Measurements from ENCODE around the gene LACC1. TPM values are rescaled to one million over a fixed set of nuclear protein-coding genes. Genes with fewer than 3 reads are reported as not detected.

Gene LACC1
- total RNA-seq, 1 experiment from 2014 or later = 3.7 TPM

DNA sequence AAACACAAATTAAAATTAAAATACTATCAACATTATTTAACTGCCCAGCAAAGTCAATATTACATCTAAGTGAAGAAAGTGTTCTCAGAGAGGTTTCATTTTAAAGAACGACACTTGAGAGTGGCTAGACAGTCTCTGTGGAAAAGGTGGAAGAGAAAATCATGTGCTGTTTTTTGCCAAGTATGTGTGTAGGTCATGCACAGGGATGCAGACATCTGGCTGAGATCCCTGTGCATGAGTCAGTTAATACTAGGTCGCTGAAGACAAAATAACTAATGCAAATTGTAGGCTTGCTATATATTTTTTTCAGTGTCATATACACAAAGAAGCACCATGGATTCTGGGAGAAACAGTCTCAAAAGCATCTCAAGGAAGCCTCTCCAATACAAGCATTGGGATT lies 48.6 kb upstream of the LACC1 start:
- no peak overlapping the region for H2BK12ac ChIP-seq (ENCODE audit: insufficient read length, low read depth, low read length)
- H2BK120ac ChIP-seq (ENCODE audit: low read depth, low read length, poor library complexity, severe bottlenecking) = no peak overlapping the region
- H2BK5ac ChIP-seq (ENCODE audit: insufficient read length, low read length) = no peak overlapping the region
- H4K91ac ChIP-seq (ENCODE audit: insufficient read length, low read depth, low read length) = no peak overlapping the region
- no peaks in the 10 kb centered on the region for H3K79me2 ChIP-seq (ENCODE audit: insufficient read depth, low read length)
- no peaks in the 10 kb centered on the region for H3K27me3 ChIP-seq (ENCODE audit: insufficient read depth, low read length)
- H3K4me1 Mint-ChIP-seq = no peaks in the 10 kb centered on the region
- no peaks in the 10 kb centered on the region for H3K9me3 Mint-ChIP-seq
- no peak overlapping the region for H2AFZ ChIP-seq (ENCODE audit: low read length)
- H3K4me1 ChIP-seq (ENCODE audit: insufficient read depth, low read length) = no peaks in the 10 kb centered on the region
- H3K23ac ChIP-seq (ENCODE audit: insufficient read length, low read depth, low read length) = no peak overlapping the region
- whole genome bisulfite sequencing (ENCODE audit: extremely low coverage, insufficient read length, low lambda C conversion rate) = no CpG with 5 or more reads among the region's 2 CpGs
- H3K27me3 Mint-ChIP-seq (ENCODE audit: low read depth) = no peaks in the 10 kb centered on the region
- no peak overlapping the region for H2BK15ac ChIP-seq (ENCODE audit: low read depth, low read length)
- H3K18ac ChIP-seq (ENCODE audit: insufficient read length, low read depth, low read length) = no peak overlapping the region
- H3K27ac Mint-ChIP-seq = no peak overlapping the region
- no peak overlapping the region for H4K8ac ChIP-seq (replicated peaks; ENCODE audit: insufficient read length, low read depth, low read length)
- H3K9me3 ChIP-seq (ENCODE audit: control insufficient read depth, low read depth, low read length) = no peaks in the 10 kb centered on the region
- H3K79me1 ChIP-seq (ENCODE audit: insufficient read depth, low read depth, low read length, poor library complexity, severe bottlenecking) = no peaks in the 10 kb centered on the region
- no peak overlapping the region for H3K4me3 Mint-ChIP-seq
- H3K56ac ChIP-seq (ENCODE audit: insufficient read length, low read depth, low read length) = no peak overlapping the region
- no peak overlapping the region for H3K4ac ChIP-seq (ENCODE audit: low read depth, low read length)
- H3K27ac ChIP-seq (ENCODE audit: insufficient read length, low read depth, low read length) = no peak overlapping the region
- H3K23me2 ChIP-seq (ENCODE audit: insufficient read length, low read depth, low read length, poor library complexity, severe bottlenecking) = no peaks in the 10 kb centered on the region
- H3K36me3 Mint-ChIP-seq (ENCODE audit: insufficient read depth in 1 of 3, low read depth in 3 of 3) = no peaks in the 10 kb centered on the region
- H3K9ac ChIP-seq (ENCODE audit: extremely low read depth, insufficient read length, low read length) = no peak overlapping the region
- H2BK20ac ChIP-seq (ENCODE audit: low read depth, low read length, poor library complexity, severe bottlenecking) = no peak overlapping the region
- H3K4me2 ChIP-seq (ENCODE audit: insufficient read depth, insufficient read length, low read length) = no peak overlapping the region
- no peaks in the 10 kb centered on the region for H4K20me1 ChIP-seq (ENCODE audit: control insufficient read depth, insufficient read depth, insufficient read length)
- H4K5ac ChIP-seq (ENCODE audit: insufficient read length, low read depth, low read length) = no peak overlapping the region
- no peak overlapping the region for H3T11ph ChIP-seq (ENCODE audit: low read length)
- no peak for TF ChIP-seq CTCF (conservative IDR thresholded peaks at IDR 0.05)
- no peak for DNase-seq
- H3K14ac ChIP-seq (ENCODE audit: insufficient read depth, low read length) = no peak overlapping the region
- H2AK5ac ChIP-seq (ENCODE audit: insufficient read length, low read length) = no peak overlapping the region

Data from H9 (cell line).